Measurements from ENCODE around the gene CDHR3.

The CDHR3 gene

DNA sequence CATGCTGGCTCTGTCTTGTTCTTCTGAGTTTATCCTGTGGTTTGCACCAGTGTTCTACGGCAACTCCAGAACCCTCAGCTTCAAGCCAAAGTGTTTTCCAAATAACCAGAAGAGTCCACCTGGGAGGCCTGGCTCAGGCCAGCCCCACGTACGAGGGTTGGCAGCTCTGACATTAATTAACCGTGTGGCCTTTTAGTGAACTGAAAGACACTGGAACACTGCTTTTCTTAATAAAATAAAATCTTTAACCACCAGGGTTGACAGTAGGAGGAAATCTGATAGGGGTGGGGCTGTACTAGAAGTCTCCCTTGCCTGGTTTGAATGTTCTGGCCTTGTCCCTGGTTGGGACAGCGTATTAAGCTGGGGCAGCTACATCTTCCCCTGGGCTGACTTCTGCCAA is 84.1 kb downstream of the CDHR3 start:
- TF ChIP-seq, protein P1, sequence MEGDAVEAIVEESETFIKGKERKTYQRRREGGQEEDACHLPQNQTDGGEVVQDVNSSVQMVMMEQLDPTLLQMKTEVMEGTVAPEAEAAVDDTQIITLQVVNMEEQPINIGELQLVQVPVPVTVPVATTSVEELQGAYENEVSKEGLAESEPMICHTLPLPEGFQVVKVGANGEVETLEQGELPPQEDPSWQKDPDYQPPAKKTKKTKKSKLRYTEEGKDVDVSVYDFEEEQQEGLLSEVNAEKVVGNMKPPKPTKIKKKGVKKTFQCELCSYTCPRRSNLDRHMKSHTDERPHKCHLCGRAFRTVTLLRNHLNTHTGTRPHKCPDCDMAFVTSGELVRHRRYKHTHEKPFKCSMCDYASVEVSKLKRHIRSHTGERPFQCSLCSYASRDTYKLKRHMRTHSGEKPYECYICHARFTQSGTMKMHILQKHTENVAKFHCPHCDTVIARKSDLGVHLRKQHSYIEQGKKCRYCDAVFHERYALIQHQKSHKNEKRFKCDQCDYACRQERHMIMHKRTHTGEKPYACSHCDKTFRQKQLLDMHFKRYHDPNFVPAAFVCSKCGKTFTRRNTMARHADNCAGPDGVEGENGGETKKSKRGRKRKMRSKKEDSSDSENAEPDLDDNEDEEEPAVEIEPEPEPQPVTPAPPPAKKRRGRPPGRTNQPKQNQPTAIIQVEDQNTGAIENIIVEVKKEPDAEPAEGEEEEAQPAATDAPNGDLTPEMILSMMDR (conservative IDR thresholded peaks at IDR 0.05), result no peak

DNA sequence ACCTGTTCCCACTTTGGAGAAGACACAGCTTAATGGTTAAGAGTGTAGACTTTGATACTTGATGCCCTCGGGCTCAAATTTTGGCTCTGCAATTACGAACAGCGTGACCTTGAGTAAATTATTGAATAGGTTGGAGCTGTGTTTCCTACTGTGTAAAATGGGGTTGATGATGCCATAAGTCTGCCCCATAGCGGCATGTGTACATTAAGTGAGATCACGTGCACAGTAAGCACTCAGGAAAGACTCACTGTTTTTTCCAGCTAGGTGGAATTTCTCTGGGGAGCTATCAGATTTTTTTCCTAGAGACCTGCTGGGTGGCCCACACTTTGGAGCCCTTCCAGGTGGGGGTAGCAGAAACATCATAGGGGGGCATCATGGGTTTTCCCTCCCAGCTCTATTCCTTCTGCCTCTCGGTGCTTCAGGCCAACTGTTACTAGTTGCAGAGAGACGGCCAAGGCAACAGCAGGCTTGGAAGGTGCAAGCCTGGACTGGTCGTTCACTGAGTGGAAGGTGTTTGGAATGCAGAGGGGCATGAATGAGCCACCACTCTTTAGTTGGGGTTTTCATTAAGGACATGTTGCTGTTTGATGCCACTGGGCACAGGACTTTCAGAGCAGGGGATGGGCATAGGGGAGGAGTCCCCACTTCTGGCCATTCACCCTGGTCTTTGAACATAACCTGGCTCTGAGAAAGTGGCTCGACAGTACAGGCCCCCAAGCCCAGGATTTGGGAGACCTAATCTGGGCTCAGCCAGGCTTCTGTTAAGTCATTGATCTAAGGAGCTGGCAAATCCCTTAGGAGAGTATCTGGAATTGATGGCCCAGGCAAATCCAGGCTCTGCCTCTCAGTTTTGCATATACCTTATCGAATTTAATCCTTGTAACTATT is 85.0 kb downstream of the CDHR3 start:
- no peak overlapping the region for H3K27ac ChIP-seq
- TF ChIP-seq, protein P1 (conservative IDR thresholded peaks at IDR 0.05), result no peak

More for the DNA sequence above, 84.1 kb downstream of the CDHR3 start:
- H3K27ac ChIP-seq, result no peak overlapping the region

DNA sequence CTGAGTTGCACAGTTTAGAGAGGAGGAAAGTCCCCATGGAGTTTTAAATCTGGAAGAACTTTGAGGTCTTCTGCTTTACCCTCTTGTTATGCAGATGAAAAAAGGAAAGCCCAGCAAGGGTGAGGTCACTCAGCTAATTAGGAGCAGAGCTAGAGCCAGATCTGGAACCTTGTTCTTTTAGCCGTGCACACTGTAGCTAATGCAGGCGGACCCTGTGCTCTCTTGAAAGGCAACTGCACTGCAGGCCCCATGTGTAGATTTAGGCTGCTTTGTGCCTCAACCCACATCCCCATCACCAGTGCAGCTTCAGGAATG is 85.6 kb downstream of the CDHR3 start:
- no peak overlapping the region for H3K27ac ChIP-seq
- TF ChIP-seq, protein P1 (conservative IDR thresholded peaks at IDR 0.05), result no peak

DNA sequence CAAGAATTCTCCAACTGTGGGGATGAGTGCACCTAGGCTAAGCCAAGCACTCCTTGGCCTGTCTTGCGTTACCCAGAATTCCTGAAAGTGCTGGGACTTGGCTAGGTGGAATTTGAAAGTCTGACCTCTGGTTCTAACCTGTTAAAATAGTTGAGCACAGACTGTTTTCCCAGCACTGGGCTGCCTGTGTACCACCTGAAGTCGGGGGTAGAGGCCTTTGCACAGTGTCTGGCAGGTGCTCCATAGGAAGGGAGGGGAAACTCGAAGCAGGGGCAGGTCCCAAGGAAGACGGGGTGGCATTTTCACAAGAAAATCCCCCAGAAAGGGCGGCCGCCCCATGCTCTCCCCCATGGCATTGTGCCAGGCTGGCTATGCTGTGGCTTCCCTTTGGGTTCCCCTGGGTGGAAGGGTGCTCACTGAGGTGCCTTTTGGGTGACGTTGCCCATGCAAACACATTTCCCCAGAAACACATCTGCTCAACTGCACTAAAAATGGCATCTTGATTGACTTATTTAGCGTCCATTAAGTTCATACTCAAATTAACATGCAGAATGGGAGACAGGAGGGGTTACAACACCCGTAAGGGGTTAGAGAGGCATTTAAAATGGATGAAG is 86.2 kb downstream of the CDHR3 start:
- no peak overlapping the region for H3K27ac ChIP-seq
- TF ChIP-seq, protein P1 (conservative IDR thresholded peaks at IDR 0.05), result no peak

DNA sequence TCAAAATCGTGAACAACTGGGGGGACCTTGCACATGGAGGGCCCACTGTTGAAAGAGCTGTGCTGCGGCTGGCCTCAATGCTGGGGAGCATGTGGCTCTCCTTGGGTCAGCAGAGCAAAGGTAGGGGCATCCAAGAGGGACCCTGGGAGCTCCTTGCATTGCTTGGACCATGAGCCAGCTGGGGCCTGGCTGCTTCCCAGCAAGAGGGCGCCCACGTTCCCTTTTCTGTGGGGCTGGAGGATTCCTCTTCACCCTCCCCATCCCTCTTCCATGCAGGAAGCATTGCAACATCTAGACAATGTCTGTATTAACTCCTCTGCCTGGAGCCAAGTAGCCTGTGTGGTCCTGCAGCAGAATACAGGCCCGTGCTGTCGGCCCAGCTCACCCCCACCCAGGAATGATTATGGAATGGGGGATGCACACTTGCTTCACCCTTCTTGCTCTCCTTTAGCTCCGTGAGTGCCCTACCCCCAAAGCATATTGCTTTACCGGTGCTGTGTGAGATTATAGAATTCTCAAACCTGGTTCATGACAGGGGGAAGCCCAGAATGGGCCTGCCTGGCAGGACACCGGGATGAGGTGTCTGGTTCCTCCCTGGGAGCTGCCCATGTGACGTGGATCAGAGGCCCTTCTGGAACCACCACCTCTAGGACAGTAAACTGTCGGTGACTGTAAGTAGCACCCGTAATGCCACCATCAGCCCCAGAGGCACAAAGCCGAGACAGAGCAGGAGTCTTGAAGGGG is 87.1 kb downstream of the CDHR3 start:
- no peak overlapping the region for H3K27ac ChIP-seq
- TF ChIP-seq, protein P1 (conservative IDR thresholded peaks at IDR 0.05), result no peak

DNA sequence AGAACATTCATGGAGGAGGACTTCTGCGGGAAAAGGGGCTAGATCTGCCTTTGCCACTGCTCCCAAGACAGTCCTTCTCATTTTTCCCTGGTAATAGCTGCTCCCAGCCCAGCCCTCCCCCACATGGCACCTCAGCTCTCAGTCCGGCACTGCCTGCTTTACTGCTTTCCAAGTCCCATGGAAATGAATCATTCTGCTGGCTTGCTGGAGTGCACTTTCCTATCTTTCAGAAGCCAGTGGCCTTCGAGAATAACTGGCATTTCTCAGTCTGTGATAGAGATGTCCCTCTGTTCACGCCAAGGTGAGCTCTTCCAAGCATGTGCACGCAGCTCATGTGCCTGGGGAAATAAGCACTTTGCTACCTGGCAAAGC is 87.7 kb downstream of the CDHR3 start:
- no peak overlapping the region for H3K27ac ChIP-seq
- TF ChIP-seq, protein P1 (conservative IDR thresholded peaks at IDR 0.05), result no peak

DNA sequence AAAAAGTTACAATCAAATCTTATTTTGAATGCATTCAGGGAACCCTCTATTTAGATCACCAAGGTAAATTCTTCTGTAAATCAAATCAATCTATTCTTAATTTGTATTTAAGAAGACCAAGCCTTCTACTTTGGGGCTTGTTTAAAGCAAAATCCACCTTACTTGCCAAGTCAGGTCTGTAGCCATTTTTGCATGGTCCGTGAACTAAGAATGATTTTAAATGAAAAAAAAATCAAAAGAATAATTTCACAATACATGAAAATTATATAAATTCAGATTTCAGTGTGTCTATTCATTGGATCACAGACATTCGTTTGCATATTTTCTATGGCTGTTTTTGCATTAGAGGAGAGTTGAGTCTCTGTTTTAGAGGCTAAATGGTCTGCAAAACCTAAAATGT is 89.6 kb downstream of the CDHR3 start:
- TF ChIP-seq, protein P1 (conservative IDR thresholded peaks at IDR 0.05), result no peak
- H3K27ac ChIP-seq, result no peak overlapping the region

All from VCaP (cell line).